Smooth muscle cell (in vitro differentiated cells): ENCODE data around the gene PIK3CB. TPM values are rescaled to one million over a fixed set of nuclear protein-coding genes. Genes with fewer than 3 reads are reported as not detected.

Source experiments
- DNase-seq: peaks from one replicate; lab custom pipeline; 2025; ENCODE audit not compliant: unreplicated experiment; lab: John Stamatoyannopoulos, UW
- H2AFZ ChIP-seq: fragments of 200-600 bp; sonication (generic); 2 replicates; pipeline ENCODE4 v1.6.0; 2016; ENCODE audit warnings: antibody characterized with exemption, low read depth, mild to moderate bottlenecking
- H3F3A ChIP-seq: fragments of 200-600 bp; sonication (generic); 2 replicates; pipeline ENCODE4 v1.6.0; 2017; ENCODE audit warnings: antibody characterized with exemption, low read depth
- H3K27ac ChIP-seq: fragments of 200-600 bp; sonication (generic); 2 replicates; pipeline ENCODE4 v1.5.1; 2016; ENCODE audit warnings: low read depth, mild to moderate bottlenecking
- H3K27me3 ChIP-seq: fragments of 200-600 bp; sonication (generic); 2 replicates; pipeline ENCODE4 v1.6.1; 2016; ENCODE audit warnings: low read depth, mild to moderate bottlenecking
- H3K36me3 ChIP-seq: fragments of 200-600 bp; sonication (generic); 2 replicates; pipeline ENCODE4 v1.5.1; 2016; ENCODE audit warnings: low read depth
- H3K4me1 ChIP-seq: fragments of 200-600 bp; sonication (generic); 2 replicates; pipeline ENCODE4 v1.5.1; 2016; ENCODE audit warnings: low read depth
- H3K4me2 ChIP-seq: fragments of 200-600 bp; sonication (generic); 2 replicates; pipeline ENCODE4 v1.6.0; 2016; ENCODE audit warnings: mild to moderate bottlenecking
- H3K4me3 ChIP-seq: fragments of 200-600 bp; sonication (generic); 2 replicates; pipeline ENCODE4 v1.5.1; 2016; ENCODE audit warnings: mild to moderate bottlenecking
- H3K79me2 ChIP-seq: fragments of 200-600 bp; sonication (generic); 2 replicates; pipeline ENCODE4 v1.6.0; 2016; ENCODE audit warnings: low read depth, mild to moderate bottlenecking
- H3K9ac ChIP-seq: fragments of 200-600 bp; sonication (generic); 2 replicates; pipeline ENCODE4 v1.6.0; 2016; ENCODE audit warnings: low read depth
- H3K9me3 ChIP-seq: fragments of 200-600 bp; sonication (generic); replicated peaks from 2 replicates; pipeline ENCODE4 v1.5.1; 2016; ENCODE audit warnings: low read depth
- H4K20me1 ChIP-seq: fragments of 200-600 bp; sonication (generic); 2 replicates; pipeline ENCODE4 v1.6.0; 2016; ENCODE audit warnings: low read depth
- WGBS: methylation state at CpG from one replicate; pipeline ENCODE4 v1.1.7; 2016; ENCODE audit warnings: low lambda C conversion rate; 5-methylcytosine and 5-hydroxymethylcytosine counted together
- polyA plus RNA-seq: library from polyadenylated mRNA; unstranded; fragments of >200 nt; fragmentation: Nextera tagmentation; extraction: Ambion mirVana; gene quantifications from 2 replicates; pipeline ENCODE4 v1.2.1, GENCODE V29; 2016
- total RNA-seq: library from RNA; depleted of rRNA; stranded (reverse); fragments of >200 nt; gene quantifications from 2 replicates; pipeline ENCODE4 v1.2.3, GENCODE V29; 2014
- TF ChIP-seq, protein P1 (sequence below): fragments of 200-600 bp; sonication (generic); IDR thresholded peaks from 2 replicates; pipeline ENCODE4 v1.5.1; 2017; ENCODE audit warnings: borderline replicate concordance, mild to moderate bottlenecking, antibody characterized with exemption; ENCODE audit not compliant: insufficient read depth, poor library complexity, severe bottlenecking

PIK3CB gene
- total and polyA plus RNA-seq, 2 experiments from 2014 or later = 2.6 to 4.5 TPM

DNA sequence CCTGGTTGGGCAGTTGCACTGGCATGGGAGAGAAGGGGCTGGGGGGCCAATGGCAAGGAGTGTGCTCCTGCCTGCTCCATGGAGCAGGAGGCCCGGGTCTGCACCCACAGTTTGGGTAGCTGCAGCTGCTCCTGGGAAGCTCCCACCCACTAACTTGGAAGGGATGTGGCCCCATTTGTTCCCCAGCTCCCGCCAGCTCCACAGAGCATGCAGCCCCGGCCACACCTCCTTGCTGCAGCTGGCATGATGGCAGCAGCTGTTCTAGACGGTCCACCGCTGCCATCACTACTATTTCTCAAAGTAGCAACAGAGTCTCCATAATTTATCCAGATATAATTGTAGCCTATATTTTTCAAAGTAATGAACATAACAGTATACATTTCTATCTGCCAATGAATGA lies 65.8 kb downstream of the PIK3CB start:
- TF ChIP-seq, protein P1, sequence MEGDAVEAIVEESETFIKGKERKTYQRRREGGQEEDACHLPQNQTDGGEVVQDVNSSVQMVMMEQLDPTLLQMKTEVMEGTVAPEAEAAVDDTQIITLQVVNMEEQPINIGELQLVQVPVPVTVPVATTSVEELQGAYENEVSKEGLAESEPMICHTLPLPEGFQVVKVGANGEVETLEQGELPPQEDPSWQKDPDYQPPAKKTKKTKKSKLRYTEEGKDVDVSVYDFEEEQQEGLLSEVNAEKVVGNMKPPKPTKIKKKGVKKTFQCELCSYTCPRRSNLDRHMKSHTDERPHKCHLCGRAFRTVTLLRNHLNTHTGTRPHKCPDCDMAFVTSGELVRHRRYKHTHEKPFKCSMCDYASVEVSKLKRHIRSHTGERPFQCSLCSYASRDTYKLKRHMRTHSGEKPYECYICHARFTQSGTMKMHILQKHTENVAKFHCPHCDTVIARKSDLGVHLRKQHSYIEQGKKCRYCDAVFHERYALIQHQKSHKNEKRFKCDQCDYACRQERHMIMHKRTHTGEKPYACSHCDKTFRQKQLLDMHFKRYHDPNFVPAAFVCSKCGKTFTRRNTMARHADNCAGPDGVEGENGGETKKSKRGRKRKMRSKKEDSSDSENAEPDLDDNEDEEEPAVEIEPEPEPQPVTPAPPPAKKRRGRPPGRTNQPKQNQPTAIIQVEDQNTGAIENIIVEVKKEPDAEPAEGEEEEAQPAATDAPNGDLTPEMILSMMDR = no peak
- Histone ChIP-seq H3K27me3 (no peaks in the 10 kb centered on the region), H3K79me2 (no peaks in the 10 kb centered on the region), H4K20me1 (no peaks in the 10 kb centered on the region), H3K9ac (no peak overlapping the region), H3K9me3 (no peaks in the 10 kb centered on the region), H3F3A (no peaks in the 10 kb centered on the region), H3K4me2 (no peak overlapping the region), H3K27ac (no peak overlapping the region), H3K4me3 (no peak overlapping the region), H2AFZ (no peak overlapping the region), H3K36me3 (no peaks in the 10 kb centered on the region), H3K4me1 (no peaks in the 10 kb centered on the region)
- WGBS = 96% methylated on average over 5 of the region's 5 CpGs
- DNase-seq = no peak

DNA sequence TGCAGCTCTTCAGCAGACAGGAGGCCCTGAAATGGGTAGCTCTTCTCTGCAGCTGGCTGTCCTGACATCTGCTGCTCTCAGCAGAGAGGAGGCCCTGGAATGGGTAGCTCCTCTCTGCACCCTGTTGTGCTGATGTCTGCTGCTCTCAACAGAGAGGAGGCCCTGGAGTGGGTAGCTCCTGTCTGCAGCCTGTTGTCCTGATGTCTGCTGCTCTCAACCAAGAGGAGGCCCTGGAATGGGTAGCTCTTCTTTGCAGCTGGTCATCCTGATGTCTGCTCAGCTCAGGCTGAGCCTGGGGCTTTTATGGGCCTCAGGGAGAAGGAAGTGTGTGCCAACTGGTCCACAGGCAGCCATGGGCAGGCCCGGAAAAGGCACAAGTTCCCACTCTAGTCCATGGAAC lies 66.6 kb downstream of the PIK3CB start:
- WGBS = 86% methylated on average over 1 of the region's 1 CpG

DNA sequence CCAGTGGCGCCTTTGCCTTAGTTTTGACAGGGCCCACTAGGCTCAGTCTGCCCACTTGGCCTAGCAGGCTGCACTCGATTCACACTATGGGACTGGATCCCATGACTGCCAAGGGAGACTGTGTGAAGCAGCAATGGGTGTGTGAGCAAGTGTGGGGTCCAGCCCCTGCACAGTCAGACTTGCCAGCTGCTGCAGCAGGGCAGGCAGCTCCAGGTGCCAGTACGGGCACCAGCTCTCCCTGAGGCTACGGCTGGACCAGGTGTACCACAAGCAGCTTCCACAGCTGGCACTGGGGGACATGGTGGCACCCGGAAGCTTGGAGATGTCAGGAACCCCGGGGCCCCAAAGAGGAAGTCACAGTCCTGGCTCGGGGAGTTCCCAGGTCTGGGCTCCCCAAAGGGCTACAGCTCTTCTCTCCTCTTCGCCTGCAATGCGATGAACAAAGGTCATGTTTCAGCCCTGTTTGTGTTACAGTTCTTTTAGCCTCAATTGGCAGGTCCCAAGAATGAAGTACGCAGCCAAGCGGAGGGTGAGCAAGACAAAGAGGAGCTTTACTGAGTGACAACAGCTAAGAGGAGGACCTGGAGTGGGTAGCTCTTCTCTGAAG lies 67.1 kb downstream of the PIK3CB start:
- H3K27me3 ChIP-seq = no peaks in the 10 kb centered on the region
- no peaks in the 10 kb centered on the region for H3K4me1 ChIP-seq
- H3K27ac ChIP-seq = no peak overlapping the region
- H3K79me2 ChIP-seq = no peaks in the 10 kb centered on the region
- H3F3A ChIP-seq = no peaks in the 10 kb centered on the region
- TF ChIP-seq, protein P1 = no peak
- no peak overlapping the region for H2AFZ ChIP-seq
- no peak overlapping the region for H3K4me2 ChIP-seq
- H4K20me1 ChIP-seq = no peaks in the 10 kb centered on the region
- H3K9me3 ChIP-seq = no peaks in the 10 kb centered on the region
- DNase-seq = no peak
- no peak overlapping the region for H3K9ac ChIP-seq
- no peaks in the 10 kb centered on the region for H3K36me3 ChIP-seq
- no peak overlapping the region for H3K4me3 ChIP-seq
- WGBS = 96% methylated on average over 11 of the region's 11 CpGs

More for the DNA sequence above, 66.6 kb downstream of the PIK3CB start:
- Histone ChIP-seq H3K4me1 (no peaks in the 10 kb centered on the region), H4K20me1 (no peaks in the 10 kb centered on the region), H3F3A (no peaks in the 10 kb centered on the region), H3K27me3 (no peaks in the 10 kb centered on the region), H3K4me2 (no peak overlapping the region), H3K9me3 (no peaks in the 10 kb centered on the region), H3K4me3 (no peak overlapping the region), H3K9ac (no peak overlapping the region), H3K79me2 (no peaks in the 10 kb centered on the region), H2AFZ (no peak overlapping the region), H3K27ac (no peak overlapping the region), H3K36me3 (no peaks in the 10 kb centered on the region)
- TF ChIP-seq, protein P1 = no peak
- no peak for DNase-seq

DNA sequence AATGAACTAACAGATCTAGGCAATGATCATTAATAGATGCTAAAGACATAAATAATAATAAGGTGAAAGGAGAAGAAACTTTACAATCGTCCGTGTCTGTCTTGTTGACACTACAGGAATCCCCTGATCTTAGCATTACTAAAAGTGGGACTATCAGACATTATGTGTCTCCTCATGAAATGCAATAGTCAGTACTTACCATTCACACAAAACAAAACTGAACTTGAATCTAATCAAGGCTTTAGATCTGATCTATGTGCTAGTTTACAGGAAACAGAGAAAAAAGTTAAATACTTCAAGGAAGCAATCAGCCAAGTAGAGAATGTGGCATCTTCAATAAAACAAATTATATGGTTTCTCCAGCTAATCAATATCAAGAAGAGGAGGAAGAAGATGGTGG lies 73.7 kb downstream of the PIK3CB start:
- H3K4me3 ChIP-seq = no peak overlapping the region
- H3K9ac ChIP-seq = no peak overlapping the region
- no peaks in the 10 kb centered on the region for H3K27me3 ChIP-seq
- WGBS = 92% methylated on average over 2 of the region's 2 CpGs
- H3K4me1 ChIP-seq = no peaks in the 10 kb centered on the region
- no peak for DNase-seq
- H3K79me2 ChIP-seq = no peaks in the 10 kb centered on the region
- H3K36me3 ChIP-seq = no peaks in the 10 kb centered on the region
- no peaks in the 10 kb centered on the region for H3K9me3 ChIP-seq
- no peak overlapping the region for H3K4me2 ChIP-seq
- H4K20me1 ChIP-seq = no peaks in the 10 kb centered on the region
- no peaks in the 10 kb centered on the region for H3F3A ChIP-seq
- H3K27ac ChIP-seq = no peak overlapping the region
- TF ChIP-seq, protein P1 = no peak
- no peak overlapping the region for H2AFZ ChIP-seq
